ENCODE data around the gene ZNF532. TPM values are rescaled to one million over a fixed set of nuclear protein-coding genes. Genes with fewer than 3 reads are reported as not detected.
A peak's percentile ranks its signal among the peaks of the same experiment; 100 is the strongest.

ZNF532 gene
- total RNA-seq, 1 experiment from 2014 or later: 49.8 TPM

- H3K27ac ChIP-seq (ENCODE audit: low read length): no peak overlapping the region
- no TSS peak for BruUV-seq (replicated peaks)
- DNase-seq (ENCODE audit: low read depth, low spot score) (no peak), ATAC-seq (no peak)
- H3K27me3 ChIP-seq (ENCODE audit: control insufficient read depth, insufficient read depth, low read length): no peaks in the 10 kb centered on the region
- intact Hi-C loops (cut with micrococcal nuclease; ENCODE audit: unreplicated experiment): no loop called here
- ChIA-PET POLR2A (no interaction called here), CTCF (no interaction called here)
- in situ Hi-C loops (cut with HindIII; ENCODE audit: low pct_unique_long_range_greater_than_20kb, low sequenced_read_pairs): no loop called here
- H3K4me1 ChIP-seq (ENCODE audit: control insufficient read depth, insufficient read depth, low read length): no peaks in the 10 kb centered on the region
- no peak for TF ChIP-seq TCF7L2 (IDR thresholded peaks at IDR 0.05; ENCODE audit: low read depth, low read length)
- no peak for TF ChIP-seq SIN3A (IDR thresholded peaks at IDR 0.05; ENCODE audit: borderline replicate concordance, insufficient read depth, low read depth, low read length)
- TF ChIP-seq REST (IDR thresholded peaks at IDR 0.05; ENCODE audit: insufficient read depth in 1 of 2, low read depth in 2 of 2, low read length in 1 of 2): no peak
- TF ChIP-seq CTCF (IDR thresholded peaks at IDR 0.05): no peak
- TF ChIP-seq POLR2AphosphoS5 (IDR thresholded peaks at IDR 0.05; ENCODE audit: low read depth, low read length): no peak
- no peaks in the 10 kb centered on the region for H3K36me3 ChIP-seq (ENCODE audit: control insufficient read depth, insufficient read depth, low read length)
- no peaks in the 10 kb centered on the region for H3K9me3 ChIP-seq (ENCODE audit: control insufficient read depth, insufficient read depth, low read depth, low read length)
- no peak overlapping the region for H3K4me3 ChIP-seq (ENCODE audit: low read depth in 2 of 2, low read length in 2 of 2)
Measured at GRCh38 chr18:59001721-59002120, 137.0 kb downstream of the ZNF532 start.

GRCh38 chr18:59002974-59003594 is 138.4 kb downstream of the ZNF532 start:
- ATAC-seq (no peak), DNase-seq (ENCODE audit: low read depth, low spot score) (no peak)
- TF ChIP-seq CTCF (IDR thresholded peaks at IDR 0.05) (no peak), POLR2AphosphoS5 (IDR thresholded peaks at IDR 0.05; ENCODE audit: low read depth, low read length) (no peak), SIN3A (IDR thresholded peaks at IDR 0.05; ENCODE audit: borderline replicate concordance, insufficient read depth, low read depth, low read length) (no peak), TCF7L2 (IDR thresholded peaks at IDR 0.05; ENCODE audit: low read depth, low read length) (no peak), REST (IDR thresholded peaks at IDR 0.05; ENCODE audit: insufficient read depth in 1 of 2, low read depth in 2 of 2, low read length in 1 of 2) (no peak)
- Histone ChIP-seq H3K36me3 (ENCODE audit: control insufficient read depth, insufficient read depth, low read length) (no peaks in the 10 kb centered on the region), H3K27ac (ENCODE audit: low read length) (peak overlapping the region; percentile 57; the same call in 1 of the 2 replicates), H3K4me1 (ENCODE audit: control insufficient read depth, insufficient read depth, low read length) (no peaks in the 10 kb centered on the region), H3K27me3 (ENCODE audit: control insufficient read depth, insufficient read depth, low read length) (no peaks in the 10 kb centered on the region), H3K4me3 (ENCODE audit: low read depth in 2 of 2, low read length in 2 of 2) (no peak overlapping the region), H3K9me3 (ENCODE audit: control insufficient read depth, insufficient read depth, low read depth, low read length) (no peaks in the 10 kb centered on the region)
- no TSS peak for BruUV-seq (replicated peaks)
- CTCF ChIA-PET: no interaction called here
- POLR2A ChIA-PET: no interaction called here
- intact Hi-C loops (cut with micrococcal nuclease; ENCODE audit: unreplicated experiment): no loop called here
- in situ Hi-C loops (cut with HindIII; ENCODE audit: low pct_unique_long_range_greater_than_20kb, low sequenced_read_pairs): no loop called here
